ENCODE measurements around the gene MRPL20. TPM values are rescaled to one million over a fixed set of nuclear protein-coding genes. Genes with fewer than 3 reads are reported as not detected.
"Not testable (repeated sequence)": the region's sequence is repeated elsewhere in the genome, so short reads cannot be mapped to it uniquely, and the experiment has no call there.

The MRPL20 gene
- total RNA-seq, 8 experiments from 2014 or later: 127 to 221 (median 160) TPM

GRCh38 chr1:1376551-1377226 lies 30.4 kb downstream of the MRPL20 start:
- Histone ChIP-seq H3K4me3 (no peak overlapping the region), H3K4me1 (replicated peaks in 1 of 2) (peaks cover 25 to 28% of the 10 kb centered on the region in 2 donors), H3K27ac (peak overlapping the region; percentile 97 to 99)
- ATAC-seq (replicated peaks in 6 of 8): no peak
- in situ Hi-C loops (cut with MboI; ENCODE audit: low pct_unique_long_range_greater_than_20kb in 2 of 9, low sequenced_read_pairs in 9 of 9, unreplicated experiment in 9 of 9): no loop called here
- 56 to 100% (median 89%) methylated on average over 1 to 9 of the region's 10 CpGs; no CpG with 5 or more reads in 1 of the 10 experiments for WGBS, 10 experiments

- in situ Hi-C loops (cut with MboI; ENCODE audit: low pct_unique_long_range_greater_than_20kb in 2 of 9, low sequenced_read_pairs in 9 of 9, unreplicated experiment in 9 of 9): no loop called here
- H3K4me1 ChIP-seq (replicated peaks in 1 of 2): peaks cover 26 to 29% of the 10 kb centered on the region in 2 donors
- peak; percentile 85 to 96 (median 92) for ATAC-seq (replicated peaks in 6 of 8)
- H3K4me3 ChIP-seq: peak within 1 kb of the TSS; percentile 72 to 97 (median 80)
- 0 to 10% (median 1%) methylated on average over 2 to 48 of the region's 85 CpGs; no CpG with 5 or more reads in 4 of the 10 experiments for whole genome bisulfite sequencing, 10 experiments
- H3K27ac ChIP-seq: peak within 1 kb of the TSS; percentile 97 to 99
Measured at GRCh38 chr1:1374929-1375662, 32.0 kb downstream of the MRPL20 start, which contains the start of gene AURKAIP1. TSS of gene AURKAIP1 (minus strand) at chr1:1375207. CDS start at chr1:1374756, 451 bp downstream.

- Histone ChIP-seq H3K4me1 (replicated peaks in 1 of 2) (peaks cover 26 to 29% of the 10 kb centered on the region in 2 donors), H3K4me3 (peak overlapping the region; percentile 72 to 97 (median 80)), H3K27ac (peak overlapping the region; percentile 90 to 99)
- ATAC-seq (replicated peaks in 6 of 8): peak in 5 of 8 experiments; percentile 0 to 7 (median 1)
- 0 to 4% methylated on average over 1 to 5 of the region's 24 CpGs; no CpG with 5 or more reads in 8 of the 10 experiments for WGBS, 10 experiments
- in situ Hi-C loops (cut with MboI; ENCODE audit: low pct_unique_long_range_greater_than_20kb in 2 of 9, low sequenced_read_pairs in 9 of 9, unreplicated experiment in 9 of 9): no loop called here
Measured at GRCh38 chr1:1374589-1374928, 32.5 kb downstream of the MRPL20 start.

GRCh38 chr1:1373815-1374588 lies 33.1 kb downstream of the MRPL20 start:
- 0 to 84% (median 44%) methylated on average over 1 to 21 of the region's 52 CpGs; no CpG with 5 or more reads in 3 of the 10 experiments for WGBS, 10 experiments
- in situ Hi-C loops (cut with MboI; ENCODE audit: low pct_unique_long_range_greater_than_20kb in 2 of 9, low sequenced_read_pairs in 9 of 9, unreplicated experiment in 9 of 9): no loop called here
- peak overlapping the region; percentile 72 to 97 (median 80) for H3K4me3 ChIP-seq

GRCh38 chr1:1373051-1373814 lies 33.9 kb downstream of the MRPL20 start:
- in situ Hi-C loops (cut with MboI; ENCODE audit: low pct_unique_long_range_greater_than_20kb in 2 of 9, low sequenced_read_pairs in 9 of 9, unreplicated experiment in 9 of 9): no loop called here
- ATAC-seq (replicated peaks in 6 of 8): no peak
- WGBS, 10 experiments: 80 to 100% (median 90%) methylated on average over 1 to 15 of the region's 26 CpGs; no CpG with 5 or more reads in 5 of the 10 experiments
- H3K4me3 ChIP-seq: peak overlapping the region in 4 of 5 donors; percentile 72 to 97 (median 80)
- H3K27ac ChIP-seq: no peak overlapping the region
- H3K4me1 ChIP-seq (replicated peaks in 1 of 2): peaks cover 26 to 29% of the 10 kb centered on the region in 2 donors

More at GRCh38 chr1:1373815-1374588, 33.1 kb downstream of the MRPL20 start:
- H3K4me1 ChIP-seq (replicated peaks in 1 of 2): peaks cover 26 to 29% of the 10 kb centered on the region in 2 donors
- ATAC-seq (replicated peaks in 6 of 8): no peak
- peak overlapping the region; percentile 90 to 99 for H3K27ac ChIP-seq

GRCh38 chr1:1371746-1372711 lies 35.1 kb downstream of the MRPL20 start:
- WGBS, 10 experiments: 4 to 85% (median 32%) methylated on average over 1 to 14 of the region's 26 CpGs; no CpG with 5 or more reads in 4 of the 10 experiments
- no peak overlapping the region for H3K27ac ChIP-seq
- ATAC-seq (replicated peaks in 6 of 8): peak; percentile 3 to 22 (median 18)
- peak overlapping the region in 2 of 5 donors; percentile 4 to 6 for H3K4me3 ChIP-seq
- in situ Hi-C loops (cut with MboI; ENCODE audit: low pct_unique_long_range_greater_than_20kb in 2 of 9, low sequenced_read_pairs in 9 of 9, unreplicated experiment in 9 of 9): no loop called here
- H3K4me1 ChIP-seq (replicated peaks in 1 of 2): peaks cover 26 to 29% of the 10 kb centered on the region in 2 donors

- ATAC-seq (replicated peaks in 6 of 8): no peak
- WGBS, 10 experiments: 71 to 100% (median 86%) methylated on average over 1 to 10 of the region's 12 CpGs; no CpG with 5 or more reads in 7 of the 10 experiments
- H3K4me3 ChIP-seq: no peak overlapping the region
- H3K27ac ChIP-seq: no peak overlapping the region
- H3K4me1 ChIP-seq (replicated peaks in 1 of 2): peaks cover 24 to 28% of the 10 kb centered on the region in 2 donors
- in situ Hi-C loops (cut with MboI; ENCODE audit: low pct_unique_long_range_greater_than_20kb in 2 of 9, low sequenced_read_pairs in 9 of 9, unreplicated experiment in 9 of 9): no loop called here
Measured at GRCh38 chr1:1371364-1371745, 35.7 kb downstream of the MRPL20 start.

- no peak for ATAC-seq (replicated peaks in 6 of 8)
- in situ Hi-C loops (cut with MboI; ENCODE audit: low pct_unique_long_range_greater_than_20kb in 2 of 9, low sequenced_read_pairs in 9 of 9, unreplicated experiment in 9 of 9): no loop called here
- 100% methylated on average over 6 of the region's 16 CpGs; no CpG with 5 or more reads in 9 of the 10 experiments for WGBS, 10 experiments
- Histone ChIP-seq H3K4me3 (no peak overlapping the region), H3K27ac (no peak overlapping the region), H3K4me1 (replicated peaks in 1 of 2) (peaks cover 19 to 23% of the 10 kb centered on the region in 2 donors)
Measured at GRCh38 chr1:1370771-1371300, 36.3 kb downstream of the MRPL20 start.

GRCh38 chr1:1370094-1370493 lies 37.0 kb downstream of the MRPL20 start:
- WGBS, 10 experiments: 93 to 100% (median 95%) methylated on average over 1 to 14 of the region's 14 CpGs; no CpG with 5 or more reads in 4 of the 10 experiments
- H3K4me3 ChIP-seq; H3K27ac ChIP-seq; in situ Hi-C loops (cut with MboI; ENCODE audit: low pct_unique_long_range_greater_than_20kb in 2 of 9, low sequenced_read_pairs in 9 of 9, unreplicated experiment in 9 of 9); ATAC-seq (replicated peaks in 6 of 8): not testable (repeated sequence)
- H3K4me1 ChIP-seq (replicated peaks in 1 of 2): peaks cover 19 to 21% of the 10 kb centered on the region in 2 donors

GRCh38 chr1:1367315-1367714 lies 39.8 kb downstream of the MRPL20 start:
- no peak for ATAC-seq (replicated peaks in 6 of 8)
- Histone ChIP-seq H3K27ac (no peak overlapping the region), H3K4me1 (replicated peaks in 1 of 2) (peaks cover 7% of the 10 kb centered on the region in 2 donors), H3K4me3 (no peak overlapping the region)
- WGBS, 10 experiments: 80 to 100% (median 96%) methylated on average over 1 to 5 of the region's 5 CpGs
- in situ Hi-C loops (cut with MboI; ENCODE audit: low pct_unique_long_range_greater_than_20kb in 2 of 9, low sequenced_read_pairs in 9 of 9, unreplicated experiment in 9 of 9): no loop called here

- 85 to 100% (median 93%) methylated on average over 1 to 3 of the region's 3 CpGs for WGBS, 10 experiments
- Histone ChIP-seq H3K4me3 (no peak overlapping the region), H3K27ac (no peak overlapping the region), H3K4me1 (replicated peaks in 1 of 2) (peaks cover 7% of the 10 kb centered on the region in 2 donors)
- in situ Hi-C loops (cut with MboI; ENCODE audit: low pct_unique_long_range_greater_than_20kb in 2 of 9, low sequenced_read_pairs in 9 of 9, unreplicated experiment in 9 of 9): no loop called here
- ATAC-seq (replicated peaks in 6 of 8): no peak
Measured at GRCh38 chr1:1366699-1367066, 40.4 kb downstream of the MRPL20 start.

All from motor neuron (in vitro differentiated cells).